Measurements from ENCODE around the gene APBB2.
A peak's percentile ranks its signal among the peaks of the same experiment; 100 is the strongest.

Gene APBB2

GRCh38 chr4:41189076-41189475, 25.3 kb downstream of the APBB2 start:
- DNase-seq (ENCODE audit: low read depth in 2 of 2) = no peak

DNA sequence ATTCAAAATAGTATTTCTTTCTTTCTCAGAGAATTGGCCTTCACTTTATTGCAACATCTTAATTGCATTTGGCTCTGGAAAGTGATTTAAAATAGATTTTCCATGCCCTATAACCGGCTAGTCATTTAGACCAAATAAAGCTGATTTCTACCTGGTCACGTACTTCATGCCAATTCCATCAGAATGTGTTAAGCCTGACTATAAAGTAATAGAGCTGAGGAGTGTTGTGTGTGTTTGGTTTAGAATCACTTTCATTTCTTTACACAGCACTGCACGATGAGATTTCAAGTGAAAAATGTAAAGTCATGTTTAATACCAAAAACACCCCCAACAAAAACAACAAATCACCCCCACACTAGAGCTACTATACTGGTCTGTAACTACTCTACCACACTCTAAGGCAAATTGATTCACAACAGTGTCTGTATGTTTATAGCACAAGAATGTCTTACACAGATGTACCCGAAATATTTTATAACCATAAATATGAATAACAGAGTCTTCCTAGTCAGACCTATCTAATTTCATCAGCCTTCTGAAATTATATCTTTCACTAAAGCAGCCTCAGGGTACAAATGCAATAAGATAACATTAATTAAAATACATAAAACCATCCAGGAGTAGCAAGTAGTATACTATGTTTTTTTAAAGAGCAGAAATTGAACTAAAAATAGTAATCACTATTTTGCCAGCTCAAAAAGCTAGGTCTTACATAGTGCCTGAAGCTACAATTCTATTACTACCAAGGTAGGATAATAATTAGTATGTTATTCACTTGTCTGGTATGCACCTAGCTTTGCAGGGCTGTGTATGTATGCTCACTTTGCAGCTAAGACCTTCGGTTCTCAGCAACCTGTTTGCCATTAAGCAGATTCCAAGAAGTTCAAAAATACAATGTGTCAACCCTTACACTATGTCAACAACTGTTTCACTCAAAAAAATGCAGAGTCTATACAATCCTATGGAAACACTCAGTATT, 28.4 kb downstream of the APBB2 start:
- DNase-seq (ENCODE audit: low read depth in 2 of 2) = no peak

DNA sequence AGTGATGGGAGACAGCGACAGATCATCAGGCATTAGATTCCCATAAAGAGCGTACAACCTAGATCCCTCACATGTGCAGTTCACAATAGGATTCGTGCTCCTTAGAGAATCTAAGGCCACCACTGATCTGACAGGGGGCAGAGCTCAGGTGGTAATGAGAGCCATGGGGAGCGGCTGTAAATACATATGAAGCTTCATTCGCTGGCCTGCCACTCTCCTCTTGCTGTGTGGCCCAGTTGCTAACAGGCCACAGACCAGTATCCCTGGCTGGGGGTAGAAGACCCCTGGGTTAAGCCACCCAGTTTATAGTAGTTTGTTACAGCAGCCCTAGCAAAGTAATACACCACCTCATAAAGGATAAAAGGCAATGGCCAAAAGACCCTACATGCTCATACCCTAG, 30.3 kb downstream of the APBB2 start:
- DNase-seq (ENCODE audit: low read depth in 2 of 2) = no peak

DNA sequence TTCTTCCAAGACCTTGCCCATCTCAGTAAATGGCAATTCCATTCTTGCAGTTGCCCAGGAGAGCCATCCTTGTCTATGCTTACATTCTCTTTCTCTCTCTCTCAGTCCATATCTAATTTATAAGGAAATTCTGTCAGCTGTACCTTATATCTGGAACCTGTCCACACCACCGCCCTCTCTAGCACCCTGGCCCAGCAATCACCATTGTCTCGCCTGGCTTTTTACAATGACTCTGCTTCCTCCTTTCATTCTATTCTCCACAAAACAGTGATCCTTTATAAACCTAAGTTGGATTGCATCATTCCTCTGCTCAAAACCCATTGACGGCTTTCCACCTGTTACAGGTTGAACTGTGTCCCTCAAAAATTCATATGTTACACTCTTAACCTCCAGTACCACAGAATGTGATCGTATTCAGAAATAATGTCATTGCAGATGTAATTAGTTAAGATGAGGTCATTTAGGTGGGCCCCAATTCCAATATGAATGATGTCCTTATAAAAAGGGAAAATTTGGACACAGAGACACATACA, 31.3 kb downstream of the APBB2 start:
- no peak for DNase-seq (ENCODE audit: low read depth in 2 of 2)

DNA sequence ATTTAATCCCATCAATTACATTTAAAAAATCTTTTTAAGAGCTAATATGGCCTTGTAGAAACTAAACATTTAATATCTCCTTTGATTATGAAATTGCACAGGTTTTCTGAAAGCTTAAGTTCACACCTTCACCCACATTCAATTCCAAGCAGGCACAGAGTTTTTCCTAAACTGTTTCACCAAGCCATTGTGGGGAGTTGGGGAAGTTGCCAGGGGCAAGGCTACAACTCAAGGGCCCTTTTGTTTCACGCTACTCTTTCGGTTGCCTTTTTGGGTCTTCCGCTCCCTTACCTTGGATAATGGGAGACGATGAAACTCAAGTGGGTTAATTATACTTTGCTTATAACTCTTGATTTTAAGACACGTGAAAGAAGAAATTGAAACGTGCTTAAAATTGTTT, 33.3 kb downstream of the APBB2 start:
- no peak for DNase-seq (ENCODE audit: low read depth in 2 of 2)

DNA sequence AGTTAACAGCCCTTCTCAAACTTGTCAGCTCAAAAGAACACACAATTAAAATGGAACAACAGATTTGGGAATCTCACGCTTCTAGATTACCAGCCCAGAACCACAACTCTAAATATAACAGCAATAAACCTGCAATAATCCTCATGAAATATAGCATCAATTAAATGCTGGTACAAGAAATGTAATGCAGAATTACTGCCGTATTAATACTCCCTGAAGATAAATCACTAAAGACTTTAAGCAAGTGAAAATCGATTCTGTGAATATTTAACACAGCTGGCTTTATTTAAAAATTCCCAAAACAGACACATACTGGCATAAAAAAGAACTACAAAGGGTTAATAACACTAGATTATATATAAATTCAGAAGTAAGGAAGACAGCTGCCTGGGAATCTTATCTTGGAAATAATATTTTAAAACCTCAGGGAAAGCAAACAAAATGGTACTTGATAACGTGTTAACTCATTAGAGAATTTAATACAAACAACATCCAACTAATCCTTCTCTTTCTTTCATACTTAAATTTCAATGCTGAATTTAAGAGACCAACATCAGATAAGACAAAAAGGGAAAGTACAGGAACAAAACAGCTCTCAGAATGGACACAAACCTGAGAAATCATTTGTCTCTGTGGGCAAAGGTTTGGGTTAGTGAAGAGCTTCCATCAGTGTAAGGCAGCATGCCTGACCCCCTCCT, 34.7 kb downstream of the APBB2 start:
- no peak for DNase-seq (ENCODE audit: low read depth in 2 of 2)

DNA sequence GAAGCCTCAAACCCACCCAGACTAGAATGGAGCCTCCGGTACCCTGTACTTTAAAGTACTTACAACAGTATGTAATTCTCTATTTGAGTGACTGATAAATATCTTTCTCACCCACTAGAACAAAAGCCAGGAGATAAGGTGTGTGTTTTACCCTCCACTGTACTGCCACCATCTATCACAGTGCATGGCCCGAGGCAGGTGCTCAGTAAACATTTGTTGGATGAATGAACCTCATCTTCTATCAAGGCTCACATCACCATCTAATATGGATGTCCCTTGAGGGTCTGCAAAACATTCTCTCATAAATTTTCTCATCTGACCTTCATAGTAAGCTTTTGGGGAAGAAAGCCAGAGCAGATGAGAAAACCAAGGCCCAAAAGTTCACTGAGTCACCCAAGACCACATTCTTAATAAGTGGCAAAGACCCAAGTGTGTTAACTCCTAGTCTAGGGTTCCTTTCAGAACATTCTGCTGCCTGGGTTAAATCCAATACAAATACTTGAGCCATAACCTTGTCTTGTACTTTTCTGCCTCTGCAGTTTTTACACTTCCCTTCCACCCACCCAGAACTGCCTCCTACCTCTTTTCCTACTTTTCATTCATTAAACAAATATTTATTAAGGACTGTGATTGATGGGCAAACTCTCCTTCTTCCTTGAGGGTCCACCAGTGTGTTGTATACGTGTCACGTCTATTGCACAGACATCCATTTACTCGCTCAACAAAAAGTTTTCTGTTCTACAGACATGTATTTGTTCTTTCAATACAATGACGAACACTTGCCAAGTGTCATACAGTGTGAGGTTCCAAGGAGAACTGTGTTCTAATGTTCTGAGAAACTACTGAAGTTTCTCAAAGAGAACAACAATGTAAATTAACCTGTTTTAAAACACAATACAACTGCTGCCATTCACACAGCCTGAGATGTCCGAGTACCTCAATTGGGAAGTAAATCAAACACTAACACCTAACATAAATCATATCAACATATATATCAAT, 35.7 kb downstream of the APBB2 start:
- peak; percentile 84 to 85 for DNase-seq (ENCODE audit: low read depth in 2 of 2)

- DNase-seq (ENCODE audit: low read depth in 2 of 2) = peak; percentile 64 to 66
Observed at GRCh38 chr4:41177016-41177415, 37.3 kb downstream of the APBB2 start.

- DNase-seq (ENCODE audit: low read depth in 2 of 2) = peak in 1 of 2 experiments; percentile 56
Observed at GRCh38 chr4:41176340-41176739, 38.0 kb downstream of the APBB2 start.

DNA sequence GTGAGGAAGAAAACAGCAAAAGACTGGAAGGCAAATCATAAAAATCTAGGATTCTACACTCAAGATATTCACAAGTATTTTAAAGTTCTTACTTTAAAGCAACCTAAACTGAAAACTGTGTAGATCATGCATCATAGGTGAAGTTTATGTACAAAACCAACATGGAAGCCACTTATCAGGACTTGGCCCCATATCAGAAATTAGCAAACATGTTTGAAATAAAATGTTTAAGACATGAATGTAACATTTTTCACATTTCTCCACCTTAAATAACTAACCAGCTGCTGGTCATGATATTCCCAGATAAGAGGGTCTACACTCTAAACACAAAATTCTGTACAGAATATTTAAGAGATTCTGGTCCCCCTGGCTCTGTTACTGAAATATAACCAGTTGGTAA, 38.5 kb downstream of the APBB2 start:
- no peak for DNase-seq (ENCODE audit: low read depth in 2 of 2)

GRCh38 chr4:41174444-41174843, 39.9 kb downstream of the APBB2 start:
- no peak for DNase-seq (ENCODE audit: low read depth in 2 of 2)

- no peak for DNase-seq (ENCODE audit: low read depth in 2 of 2)
Observed at GRCh38 chr4:41172786-41173185, 41.6 kb downstream of the APBB2 start.

- DNase-seq (ENCODE audit: low read depth in 2 of 2) = no peak
Observed at GRCh38 chr4:41169256-41169800, 45.0 kb downstream of the APBB2 start.

DNA sequence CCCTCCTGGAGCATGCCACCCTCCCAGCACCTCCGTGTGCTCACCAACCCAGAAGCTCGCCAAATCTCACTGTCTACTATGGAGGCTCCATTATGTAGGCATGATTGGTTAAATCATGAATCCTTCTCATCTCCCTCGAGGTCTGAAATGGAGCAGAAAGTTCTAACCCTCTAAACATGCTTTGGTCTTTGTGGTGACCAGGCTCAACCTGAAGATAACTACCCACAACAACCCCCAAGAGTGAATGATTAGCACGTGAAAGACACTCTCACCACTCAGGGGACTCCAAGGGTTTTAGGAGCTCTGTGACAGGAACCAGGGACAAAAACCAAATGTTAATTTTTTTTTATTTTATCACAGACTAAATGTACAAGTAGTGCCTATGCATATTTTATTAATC, 47.2 kb downstream of the APBB2 start:
- DNase-seq (ENCODE audit: low read depth in 2 of 2) = no peak

GRCh38 chr4:41164405-41164804, 49.9 kb downstream of the APBB2 start:
- DNase-seq (ENCODE audit: low read depth in 2 of 2) = no peak

DNA sequence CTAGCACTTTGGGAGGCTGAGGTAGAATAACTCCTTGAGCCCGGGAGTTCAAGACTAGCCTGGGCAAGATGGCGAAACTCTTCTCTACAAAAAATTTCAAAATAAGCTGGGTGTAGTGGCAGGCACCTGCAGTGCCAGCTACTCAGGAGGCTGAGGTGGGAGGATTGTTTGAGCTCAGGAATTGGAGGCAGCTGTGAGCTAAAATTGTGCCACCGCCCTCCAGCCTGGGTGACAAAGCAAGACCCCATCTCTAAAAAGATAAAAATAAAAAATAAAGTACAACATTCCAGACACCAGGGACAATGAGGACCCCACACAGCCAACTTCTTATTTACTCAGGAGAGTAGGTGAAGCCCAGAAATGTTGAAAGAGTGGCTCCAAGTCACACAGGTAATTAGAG, 53.0 kb downstream of the APBB2 start:
- no peak for DNase-seq (ENCODE audit: low read depth in 2 of 2)

GRCh38 chr4:41160856-41161255, 53.5 kb downstream of the APBB2 start:
- no peak for DNase-seq (ENCODE audit: low read depth in 2 of 2)

DNA sequence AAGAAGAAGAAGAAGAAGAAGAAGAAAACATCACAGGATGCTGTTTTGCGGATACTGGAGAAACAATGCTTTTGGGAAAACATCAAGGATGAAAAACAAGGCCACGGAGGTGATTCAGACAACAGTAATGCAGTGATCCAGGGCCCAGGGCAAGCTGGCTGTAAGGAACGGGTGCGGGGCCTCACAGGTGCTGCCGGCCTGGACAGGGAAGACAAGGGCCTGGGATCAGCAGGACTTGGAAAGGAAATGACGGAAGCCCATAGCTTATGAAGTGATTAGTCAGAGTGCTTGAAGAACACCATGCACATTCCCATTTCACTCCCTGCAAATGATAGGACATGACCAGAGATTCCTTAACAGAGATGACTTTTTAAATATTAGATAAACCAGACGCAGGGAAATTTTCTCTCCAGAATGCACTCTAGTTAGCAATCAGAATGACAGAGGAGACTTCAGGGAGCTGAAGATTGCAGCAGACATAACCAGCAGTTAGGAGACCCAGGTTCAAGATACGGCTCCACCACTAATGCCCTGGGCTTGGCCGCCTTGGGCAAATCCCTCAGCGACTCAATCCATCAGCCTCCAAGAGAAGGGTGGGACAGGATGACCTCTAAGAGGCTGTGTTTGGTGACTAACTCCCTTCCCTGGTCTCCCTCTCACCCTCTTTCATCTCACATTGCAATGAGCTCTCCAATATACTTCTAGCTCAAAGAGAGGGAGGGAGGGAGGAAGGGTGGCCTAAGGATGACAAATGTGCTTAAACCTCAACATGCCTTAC, 54.1 kb downstream of the APBB2 start:
- DNase-seq (ENCODE audit: low read depth in 2 of 2) = peak in 1 of 2 experiments; percentile 43

- no peak for DNase-seq (ENCODE audit: low read depth in 2 of 2)
Observed at GRCh38 chr4:41158756-41159155, 55.6 kb downstream of the APBB2 start.

GRCh38 chr4:41158274-41158673, 56.1 kb downstream of the APBB2 start:
- no peak for DNase-seq (ENCODE audit: low read depth in 2 of 2)

All from fibroblast of skin of left biceps (primary cell).